HepG2 (cell line): Measurements from ENCODE around the gene FKBP10. TPM values are rescaled to one million over a fixed set of nuclear protein-coding genes. Genes with fewer than 3 reads are reported as not detected.

ENCODE experiments used
- AGO2 ChIP-seq: fragments of 200-400 bp; formaldehyde crosslinking; optimal IDR thresholded peaks from 2 replicates; pipeline ENCODE3; 2017; ENCODE audit warnings: mild to moderate bottlenecking, low read depth, low read length, moderate library complexity
- BRD4 ChIP-seq: sonication (generic); formaldehyde crosslinking; IDR thresholded peaks from 2 replicates; pipeline ENCODE4 v1.4.0; 2020; ENCODE audit warnings: missing genetic modification reagents
- CCAR2 ChIP-seq: fragments of 200-400 bp; formaldehyde crosslinking; optimal IDR thresholded peaks from 2 replicates; pipeline ENCODE3; 2018; ENCODE audit warnings: low read depth, mild to moderate bottlenecking, low read length, moderate library complexity
- KMT2B ChIP-seq: IDR thresholded peaks from 2 replicates; pipeline ENCODE4 v1.6.1; 2016; ENCODE audit warnings: missing genetic modification reagents, missing compliant biosample characterization
- MBNL3 ChIP-seq: fragments of 250-450 bp; sonication (Bioruptor Pico); conservative IDR thresholded peaks from 2 replicates; pipeline ENCODE4 v1.8.0; 2022; ENCODE audit warnings: mild to moderate bottlenecking, inconsistent platforms
- NFRKB ChIP-seq: fragments of 450-650 bp; IDR thresholded peaks from 2 replicates; pipeline ENCODE4 v1.6.1; 2017
- PHF20 ChIP-seq: sonication (generic); formaldehyde crosslinking; IDR thresholded peaks from 2 replicates; pipeline ENCODE4 v1.5.0; 2020; ENCODE audit warnings: mild to moderate bottlenecking, missing genetic modification reagents
- POLR2G ChIP-seq: fragments of 200-400 bp; formaldehyde crosslinking; IDR thresholded peaks from 2 replicates; pipeline ENCODE4 v1.6.1; 2018; ENCODE audit warnings: mild to moderate bottlenecking, low read depth, low read length, moderate library complexity
- RBM22 ChIP-seq: fragments of 200-400 bp; formaldehyde crosslinking; optimal IDR thresholded peaks from 2 replicates; pipeline ENCODE3; 2017; ENCODE audit warnings: mild to moderate bottlenecking, low read length, moderate library complexity
- SCMH1 ChIP-seq: sonication (generic); formaldehyde crosslinking; IDR thresholded peaks from 2 replicates; pipeline ENCODE4 v1.9.0; 2021; ENCODE audit warnings: missing genetic modification reagents, mild to moderate bottlenecking, borderline replicate concordance
- ZBTB42 ChIP-seq: sonication (generic); formaldehyde crosslinking; IDR thresholded peaks from 2 replicates; pipeline ENCODE4 v1.5.0; 2020; ENCODE audit warnings: mild to moderate bottlenecking, missing genetic modification reagents
- ZMAT3 ChIP-seq: sonication (generic); formaldehyde crosslinking; conservative IDR thresholded peaks from 2 replicates; pipeline ENCODE4 v1.7.0; 2021; ENCODE audit warnings: missing genetic modification reagents
- ZNF264 ChIP-seq: sonication (generic); formaldehyde crosslinking; IDR thresholded peaks from 2 replicates; pipeline ENCODE4 v1.4.0; 2020; ENCODE audit warnings: missing genetic modification reagents
- ZNF496 ChIP-seq: sonication (generic); formaldehyde crosslinking; IDR thresholded peaks from 2 replicates; pipeline ENCODE4 v1.8.1; 2023; ENCODE audit warnings: mild to moderate bottlenecking, moderate library complexity, missing genetic modification reagents; ENCODE audit not compliant: insufficient replicate concordance
- ZNF619 ChIP-seq: sonication (generic); formaldehyde crosslinking; IDR thresholded peaks from 2 replicates; pipeline ENCODE4 v1.4.0; 2020; ENCODE audit warnings: mild to moderate bottlenecking, missing genetic modification reagents
- ZNF747 ChIP-seq: sonication (generic); formaldehyde crosslinking; IDR thresholded peaks from 2 replicates; pipeline ENCODE4 v1.8.1; 2023; ENCODE audit warnings: missing genetic modification reagents, mild to moderate bottlenecking, borderline replicate concordance
- ZNF761 ChIP-seq: sonication (generic); formaldehyde crosslinking; conservative IDR thresholded peaks from 2 replicates; pipeline ENCODE4 v1.4.0; 2020; ENCODE audit warnings: mild to moderate bottlenecking, missing genetic modification reagents
- ZNF784 ChIP-seq: sonication (generic); formaldehyde crosslinking; IDR thresholded peaks from 2 replicates; pipeline ENCODE4 v1.5.1; 2020; ENCODE audit warnings: missing genetic modification reagents, mild to moderate bottlenecking, borderline replicate concordance
- ZSCAN31 ChIP-seq: sonication (generic); formaldehyde crosslinking; IDR thresholded peaks from 2 replicates; pipeline ENCODE4 v1.5.0; 2020; ENCODE audit warnings: low read depth, mild to moderate bottlenecking, missing genetic modification reagents
- polyA plus RNA-seq, 8 experiments: library from polyadenylated mRNA; depleted of rRNA in 3 of 8; stranded (reverse) in 7 of 8; unstranded in 1 of 8; fragments of >200 nt; fragmentation: Illumina TruSeq in 4 of 8; extraction: Trizol in 4 of 8; gene quantifications; 2 replicates each; pipeline versions ENCODE4 v1.2.1 to v1.2.3, GENCODE V29; 2011 to 2016; ENCODE audit warnings: low read depth in 4 of 8, missing spikeins in 1 of 8, mixed read lengths in 1 of 8; ENCODE audit not compliant: insufficient read depth in 1 of 8
- total RNA-seq, 5 experiments: library from RNA; depleted of rRNA; stranded (reverse); fragments of >200 nt; fragmentation: Illumina TruSeq; extraction: Trizol; gene quantifications; 2 replicates each; pipeline ENCODE4 v1.2.3, GENCODE V29; 2016; ENCODE audit warnings: low read depth in 1 of 5
- TF ChIP-seq, protein P1 (sequence below): sonication (generic); formaldehyde crosslinking; conservative IDR thresholded peaks from 2 replicates; pipeline ENCODE4 v1.8.0; 2022; ENCODE audit warnings: mild to moderate bottlenecking, moderate library complexity, missing genetic modification reagents
- TF ChIP-seq, protein P2 (sequence below): sonication (generic); formaldehyde crosslinking; IDR thresholded peaks from 2 replicates; pipeline ENCODE4 v1.5.0; 2020; ENCODE audit warnings: mild to moderate bottlenecking, low read depth, missing genetic modification reagents, borderline replicate concordance
- TF ChIP-seq, protein P3 (sequence below): sonication (generic); formaldehyde crosslinking; conservative IDR thresholded peaks from 2 replicates; pipeline ENCODE4 v1.4.0; 2020; ENCODE audit warnings: missing genetic modification reagents
- TF ChIP-seq, protein P4 (sequence below): sonication (generic); formaldehyde crosslinking; IDR thresholded peaks from 2 replicates; pipeline ENCODE4 v1.9.0; 2021; ENCODE audit warnings: missing genetic modification reagents, mild to moderate bottlenecking, borderline replicate concordance

Gene FKBP10
- total and polyA plus RNA-seq, 2 of the 13 experiments (the other 11 are each of a cell fraction or from before 2014, with no cell fraction given): 149 to 573 TPM

DNA sequence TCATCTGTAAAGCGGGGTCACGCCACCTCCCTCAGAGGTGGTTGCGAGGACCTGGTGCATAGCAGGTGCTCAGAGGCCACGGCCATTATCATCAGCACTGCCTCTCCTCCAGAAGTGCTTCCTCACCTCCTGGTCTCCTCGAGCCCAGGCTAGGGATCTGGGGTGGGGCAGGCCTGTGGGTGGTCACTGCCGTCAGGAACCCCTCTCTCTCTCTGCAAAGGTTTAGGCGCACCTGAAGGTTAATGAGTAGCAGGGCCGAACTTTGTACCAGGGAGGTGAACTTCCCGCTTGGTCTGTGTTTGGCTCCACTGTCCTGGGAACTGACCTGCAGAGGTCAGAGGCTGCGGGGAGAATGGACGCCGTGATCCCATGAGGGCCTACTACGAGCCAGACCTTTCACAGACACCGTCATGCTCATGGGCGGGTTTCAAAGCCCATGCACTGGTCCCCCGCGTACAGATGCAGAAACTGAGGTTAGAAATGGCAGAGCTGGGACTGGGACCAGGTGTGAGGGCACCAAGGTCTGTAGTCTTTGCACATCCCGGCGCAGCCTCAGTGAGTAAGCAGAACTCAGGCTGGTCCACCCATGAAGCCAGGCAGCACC is 40.1 kb upstream of the FKBP10 start (continued):
- TF ChIP-seq PHF20 (CRISPR knock-in tag) (no peak), ZNF496 (no peak), ZMAT3 (peak; percentile 42; the same call in 1 of the 2 replicates), POLR2G (peak; percentile 81), SCMH1 (no peak), MBNL3 (no peak), ZNF619 (CRISPR knock-in tag) (no peak), BRD4 (CRISPR knock-in tag) (0 out of 2 replicates have a peak, but pooled peaks have one; percentile 77), NFRKB (no peak), ZBTB42 (CRISPR knock-in tag) (peak; percentile 93; the same call in 1 of the 2 replicates), CCAR2 (peak; percentile 86), RBM22 (peak; percentile 64), AGO2 (no peak), ZNF761 (CRISPR knock-in tag) (no peak; the same call in 1 of the 2 replicates), ZNF747 (peak; percentile 92), ZNF264 (CRISPR knock-in tag) (peak; percentile 48; the same call in 1 of the 2 replicates), KMT2B (CRISPR knock-in tag) (no peak), ZSCAN31 (peak; percentile 78; the same call in 1 of the 2 replicates), ZNF784 (CRISPR knock-in tag) (peak; percentile 87; the same call in 1 of the 2 replicates)
- TF ChIP-seq, protein P1, sequence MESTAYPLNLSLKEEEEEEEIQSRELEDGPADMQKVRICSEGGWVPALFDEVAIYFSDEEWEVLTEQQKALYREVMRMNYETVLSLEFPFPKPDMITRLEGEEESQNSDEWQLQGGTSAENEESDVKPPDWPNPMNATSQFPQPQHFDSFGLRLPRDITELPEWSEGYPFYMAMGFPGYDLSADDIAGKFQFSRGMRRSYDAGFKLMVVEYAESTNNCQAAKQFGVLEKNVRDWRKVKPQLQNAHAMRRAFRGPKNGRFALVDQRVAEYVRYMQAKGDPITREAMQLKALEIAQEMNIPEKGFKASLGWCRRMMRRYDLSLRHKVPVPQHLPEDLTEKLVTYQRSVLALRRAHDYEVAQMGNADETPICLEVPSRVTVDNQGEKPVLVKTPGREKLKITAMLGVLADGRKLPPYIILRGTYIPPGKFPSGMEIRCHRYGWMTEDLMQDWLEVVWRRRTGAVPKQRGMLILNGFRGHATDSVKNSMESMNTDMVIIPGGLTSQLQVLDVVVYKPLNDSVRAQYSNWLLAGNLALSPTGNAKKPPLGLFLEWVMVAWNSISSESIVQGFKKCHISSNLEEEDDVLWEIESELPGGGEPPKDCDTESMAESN (CRISPR knock-in tag): peak; percentile 69; the same call in 1 of the 2 replicates
- TF ChIP-seq, protein P2, sequence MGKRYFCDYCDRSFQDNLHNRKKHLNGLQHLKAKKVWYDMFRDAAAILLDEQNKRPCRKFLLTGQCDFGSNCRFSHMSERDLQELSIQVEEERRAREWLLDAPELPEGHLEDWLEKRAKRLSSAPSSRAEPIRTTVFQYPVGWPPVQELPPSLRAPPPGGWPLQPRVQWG (CRISPR knock-in tag): no peak
- TF ChIP-seq, protein P3, sequence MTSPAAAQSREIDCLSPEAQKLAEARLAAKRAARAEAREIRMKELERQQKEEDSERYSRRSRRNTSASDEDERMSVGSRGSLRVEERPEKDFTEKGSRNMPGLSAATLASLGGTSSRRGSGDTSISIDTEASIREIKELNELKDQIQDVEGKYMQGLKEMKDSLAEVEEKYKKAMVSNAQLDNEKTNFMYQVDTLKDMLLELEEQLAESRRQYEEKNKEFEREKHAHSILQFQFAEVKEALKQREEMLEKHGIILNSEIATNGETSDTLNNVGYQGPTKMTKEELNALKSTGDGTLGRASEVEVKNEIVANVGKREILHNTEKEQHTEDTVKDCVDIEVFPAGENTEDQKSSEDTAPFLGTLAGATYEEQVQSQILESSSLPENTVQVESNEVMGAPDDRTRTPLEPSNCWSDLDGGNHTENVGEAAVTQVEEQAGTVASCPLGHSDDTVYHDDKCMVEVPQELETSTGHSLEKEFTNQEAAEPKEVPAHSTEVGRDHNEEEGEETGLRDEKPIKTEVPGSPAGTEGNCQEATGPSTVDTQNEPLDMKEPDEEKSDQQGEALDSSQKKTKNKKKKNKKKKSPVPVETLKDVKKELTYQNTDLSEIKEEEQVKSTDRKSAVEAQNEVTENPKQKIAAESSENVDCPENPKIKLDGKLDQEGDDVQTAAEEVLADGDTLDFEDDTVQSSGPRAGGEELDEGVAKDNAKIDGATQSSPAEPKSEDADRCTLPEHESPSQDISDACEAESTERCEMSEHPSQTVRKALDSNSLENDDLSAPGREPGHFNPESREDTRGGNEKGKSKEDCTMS: no peak
- TF ChIP-seq, protein P4, sequence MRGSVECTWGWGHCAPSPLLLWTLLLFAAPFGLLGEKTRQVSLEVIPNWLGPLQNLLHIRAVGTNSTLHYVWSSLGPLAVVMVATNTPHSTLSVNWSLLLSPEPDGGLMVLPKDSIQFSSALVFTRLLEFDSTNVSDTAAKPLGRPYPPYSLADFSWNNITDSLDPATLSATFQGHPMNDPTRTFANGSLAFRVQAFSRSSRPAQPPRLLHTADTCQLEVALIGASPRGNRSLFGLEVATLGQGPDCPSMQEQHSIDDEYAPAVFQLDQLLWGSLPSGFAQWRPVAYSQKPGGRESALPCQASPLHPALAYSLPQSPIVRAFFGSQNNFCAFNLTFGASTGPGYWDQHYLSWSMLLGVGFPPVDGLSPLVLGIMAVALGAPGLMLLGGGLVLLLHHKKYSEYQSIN (CRISPR knock-in tag): no peak
